Liver (tissue), 3 donors: Measurements from ENCODE around the gene SMYD5.

Experiments
- ATF3 ChIP-seq: IDR thresholded peaks from 2 replicates; pipeline ENCODE4 v1.6.1; 2016; ENCODE audit warnings: antibody characterized with exemption
- CTCF ChIP-seq: fragments of 150-350 bp; IDR thresholded peaks from 2 replicates; pipeline ENCODE4 v1.5.1; 2017; ENCODE audit warnings: improper control_type of control experiment, low read depth, low read length; ENCODE audit not compliant: missing input control
- GABPA ChIP-seq, 2 donors: IDR thresholded peaks in 1 of 2; conservative IDR thresholded peaks in 1 of 2; 2 replicates each; pipeline ENCODE4 v1.6.1; 2016; ENCODE audit warnings: antibody characterized with exemption in 2 of 2, mild to moderate bottlenecking in 1 of 2, moderate library complexity in 1 of 2
- RAD21 ChIP-seq, 2 donors: IDR thresholded peaks; 2 replicates each; pipeline ENCODE4 v1.6.1; 2016; ENCODE audit warnings: antibody characterized with exemption in 2 of 2, mild to moderate bottlenecking in 2 of 2
- TAF1 ChIP-seq: conservative IDR thresholded peaks from 2 replicates; pipeline ENCODE4 v1.6.1; 2016; ENCODE audit warnings: antibody characterized with exemption, mild to moderate bottlenecking
- donor health status: healthy.
- donor health status: healthy.

- no peak for TF ChIP-seq CTCF
- no peak for TF ChIP-seq ATF3
- TF ChIP-seq GABPA (IDR thresholded peaks at IDR 0.05 in 1 of 2, conservative IDR thresholded peaks at IDR 0.05 in 1 of 2) = no peak
- no peak for TF ChIP-seq TAF1
- no peak for TF ChIP-seq RAD21 (IDR thresholded peaks at IDR 0.05)
These were observed 50.2 kb downstream of the SMYD5 start for GRCh38 chr2:73264332-73264606.
